Neural progenitor cell (in vitro differentiated cells): ENCODE results near the gene RINL. TPM values are rescaled to one million over a fixed set of nuclear protein-coding genes. Genes with fewer than 3 reads are reported as not detected.
"Not testable (repeated sequence)": the region's sequence is repeated elsewhere in the genome, so short reads cannot be mapped to it uniquely, and the experiment has no call there.

Experiments used
- DNase-seq: peaks from one replicate; pipeline ENCODE4 v3.0.0-alpha.2; 2016; ENCODE audit warnings: low spot score
- H2AFZ ChIP-seq: fragments of 200-600 bp; sonication (generic); replicated peaks from 2 replicates; pipeline ENCODE4 v1.6.1; 2016; ENCODE audit warnings: antibody characterized with exemption
- H3F3A ChIP-seq: fragments of 200-600 bp; sonication (generic); 2 replicates; pipeline ENCODE4 v1.6.1; 2016; ENCODE audit warnings: antibody characterized with exemption, low read depth
- H3K27ac ChIP-seq: fragments of 200-600 bp; sonication (generic); 2 replicates; pipeline ENCODE4 v1.5.1; 2016; ENCODE audit warnings: mild to moderate bottlenecking
- H3K27me3 ChIP-seq: fragments of 200-600 bp; sonication (generic); 2 replicates; pipeline ENCODE4 v1.6.1; 2016; ENCODE audit warnings: mild to moderate bottlenecking, moderate library complexity
- H3K36me3 ChIP-seq: fragments of 200-600 bp; sonication (generic); 2 replicates; pipeline ENCODE4 v1.5.1; 2016
- H3K4me1 ChIP-seq: fragments of 200-600 bp; sonication (generic); 2 replicates; pipeline ENCODE4 v1.6.1; 2016; ENCODE audit warnings: mixed run types
- H3K4me2 ChIP-seq: fragments of 200-600 bp; sonication (generic); 2 replicates; pipeline ENCODE4 v1.6.1; 2016
- H3K4me3 ChIP-seq: fragments of 200-600 bp; sonication (generic); 2 replicates; pipeline ENCODE4 v1.5.1; 2016
- H3K79me2 ChIP-seq: fragments of 200-600 bp; sonication (generic); 2 replicates; pipeline ENCODE4 v1.6.1; 2016; ENCODE audit warnings: low read depth
- H3K9ac ChIP-seq: fragments of 200-600 bp; sonication (generic); 2 replicates; pipeline ENCODE4 v1.6.1; 2016
- H3K9me3 ChIP-seq: fragments of 200-600 bp; sonication (generic); 2 replicates; pipeline ENCODE4 v1.5.1; 2016; ENCODE audit warnings: low read depth
- H4K20me1 ChIP-seq: fragments of 200-600 bp; sonication (generic); 2 replicates; pipeline ENCODE4 v1.6.1; 2016; ENCODE audit warnings: low read depth
- H3K27ac Mint-ChIP-seq: 3 replicates; pipeline ENCODE4 v1.8.0; 2021; ENCODE audit warnings: mixed read lengths
- H3K27me3 Mint-ChIP-seq: 2 replicates; pipeline ENCODE4 v1.8.0; 2022; ENCODE audit warnings: low read depth, mild to moderate bottlenecking, inconsistent platforms, moderate library complexity, mixed read lengths; ENCODE audit not compliant: insufficient read depth
- H3K36me3 Mint-ChIP-seq: 3 replicates; pipeline ENCODE4 v1.8.0; 2021; ENCODE audit warnings: mixed read lengths
- H3K4me1 Mint-ChIP-seq: 3 replicates; pipeline ENCODE4 v1.8.0; 2021; ENCODE audit warnings: mixed read lengths
- H3K4me3 Mint-ChIP-seq: 3 replicates; pipeline ENCODE4 v1.8.0; 2021; ENCODE audit warnings: mild to moderate bottlenecking, moderate library complexity, mixed read lengths
- H3K9me3 Mint-ChIP-seq: 3 replicates; pipeline ENCODE4 v1.8.0; 2020; ENCODE audit warnings: mixed read lengths
- CTCF ChIP-seq: fragments of 200-600 bp; sonication (generic); IDR thresholded peaks from 2 replicates; pipeline ENCODE4 v1.5.1; 2017; ENCODE audit warnings: antibody characterized with exemption, mild to moderate bottlenecking
- EZH2 ChIP-seq: fragments of 200-600 bp; sonication (generic); IDR thresholded peaks from 2 replicates; pipeline ENCODE4 v1.6.1; 2017; ENCODE audit warnings: antibody characterized with exemption, mild to moderate bottlenecking, moderate library complexity
- EZH2phosphoT487 ChIP-seq: fragments of 200-600 bp; sonication (generic); IDR thresholded peaks from 2 replicates; pipeline ENCODE4 v1.6.1; 2017; ENCODE audit warnings: antibody characterized with exemption
- total RNA-seq: library from RNA; depleted of rRNA; stranded (reverse); fragments of >200 nt; gene quantifications from 2 replicates; pipeline ENCODE4 v1.2.3, GENCODE V29; 2015; ENCODE audit warnings: low replicate concordance

The RINL gene
- total RNA-seq, 1 donor from 2014 or later, result 5.4 TPM

DNA sequence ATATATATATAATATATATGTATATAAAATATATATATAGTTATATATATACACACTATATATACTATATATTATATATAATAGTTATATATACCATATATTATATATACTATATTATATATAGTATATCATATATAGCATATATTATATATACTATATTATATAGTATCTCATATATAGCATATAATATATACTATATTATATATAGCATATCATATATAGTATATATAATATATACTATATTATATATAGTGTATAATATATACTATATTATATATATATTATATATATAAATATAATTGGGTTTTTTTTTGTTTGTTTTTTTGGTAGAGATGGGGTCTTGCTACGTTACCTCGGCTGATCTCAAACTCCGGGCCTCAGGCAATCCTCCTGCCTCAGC, 16.7 kb downstream of the RINL start:
- H3K36me3 ChIP-seq, result no peaks in the 10 kb centered on the region
- peaks cover 4% of the 10 kb centered on the region for H3K27me3 Mint-ChIP-seq
- no peak overlapping the region for H3K27ac ChIP-seq
- TF ChIP-seq EZH2phosphoT487 (no peak), CTCF (no peak), EZH2 (no peak)
- no peaks in the 10 kb centered on the region for H4K20me1 ChIP-seq
- H3K36me3 Mint-ChIP-seq, result peaks cover 2% of the 10 kb centered on the region
- H3K27me3 ChIP-seq, result no peaks in the 10 kb centered on the region
- no peak overlapping the region for H3K27ac Mint-ChIP-seq
- H3K4me2 ChIP-seq, result no peak overlapping the region
- peaks cover 28% of the 10 kb centered on the region for H3K4me1 Mint-ChIP-seq
- peaks cover 19% of the 10 kb centered on the region for H3F3A ChIP-seq
- no peak overlapping the region for H3K4me3 Mint-ChIP-seq
- DNase-seq, result no peak
- H3K79me2 ChIP-seq, result no peaks in the 10 kb centered on the region
- no peak overlapping the region for H3K9ac ChIP-seq
- H3K4me3 ChIP-seq, result no peak overlapping the region
- no peaks in the 10 kb centered on the region for H3K9me3 ChIP-seq
- peaks cover 8% of the 10 kb centered on the region for H3K4me1 ChIP-seq
- H2AFZ ChIP-seq, result no peak overlapping the region
- peaks cover 8% of the 10 kb centered on the region for H3K9me3 Mint-ChIP-seq

GRCh38 chr19:38859631-38860204, 18.4 kb downstream of the RINL start:
- not testable (repeated sequence) for DNase-seq, H3K36me3 Mint-ChIP-seq, H3K27me3 ChIP-seq, H3K4me2 ChIP-seq, H3K79me2 ChIP-seq, H2AFZ ChIP-seq, H3K9ac ChIP-seq, H3K4me1 ChIP-seq, H3K27ac ChIP-seq, H3K36me3 ChIP-seq, H3K9me3 Mint-ChIP-seq, H3K9me3 ChIP-seq, H3K4me3 ChIP-seq, H4K20me1 ChIP-seq, H3K27me3 Mint-ChIP-seq
- H3F3A ChIP-seq, result peaks cover 19% of the 10 kb centered on the region
- peak overlapping the region; percentile 15 for H3K27ac Mint-ChIP-seq
- H3K4me1 Mint-ChIP-seq, result peaks cover 18% of the 10 kb centered on the region
- peak overlapping the region; percentile 48 for H3K4me3 Mint-ChIP-seq

DNA sequence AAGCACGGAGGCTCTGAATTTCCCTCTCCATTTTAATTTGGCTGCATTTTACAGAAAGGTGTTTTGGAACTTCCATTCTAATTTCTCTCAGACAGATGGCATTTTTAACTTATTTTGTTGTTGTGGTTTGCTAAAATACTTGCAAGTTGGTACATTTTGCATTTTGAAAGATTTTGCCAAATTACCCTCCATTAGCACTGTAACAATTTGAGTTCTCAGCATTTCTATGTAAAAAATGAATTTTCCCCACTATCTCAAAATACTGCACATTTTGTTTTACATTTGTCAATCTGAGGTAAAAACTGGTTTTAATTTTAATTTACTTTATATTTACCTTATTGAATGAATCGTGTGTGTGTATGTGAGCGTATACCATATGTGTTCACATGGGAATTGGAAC, 21.3 kb downstream of the RINL start:
- Mint-ChIP-seq H3K27me3 (peaks cover 4% of the 10 kb centered on the region), H3K36me3 (peaks cover 2% of the 10 kb centered on the region), H3K4me1 (peaks cover 30% of the 10 kb centered on the region), H3K9me3 (peaks cover 8% of the 10 kb centered on the region), H3K27ac (no peak overlapping the region), H3K4me3 (no peak overlapping the region)
- H3K27me3 ChIP-seq, result no peaks in the 10 kb centered on the region
- H3K27ac ChIP-seq, result no peak overlapping the region
- no peak overlapping the region for H3K4me3 ChIP-seq
- DNase-seq, result no peak
- H3K79me2 ChIP-seq, result no peaks in the 10 kb centered on the region
- peaks cover 8% of the 10 kb centered on the region for H3K4me1 ChIP-seq
- H3K9ac ChIP-seq, result no peak overlapping the region
- TF ChIP-seq EZH2phosphoT487, result no peak
- TF ChIP-seq EZH2, result no peak
- no peak for TF ChIP-seq CTCF
- peaks cover 24% of the 10 kb centered on the region for H3F3A ChIP-seq
- H3K9me3 ChIP-seq, result no peaks in the 10 kb centered on the region
- H3K36me3 ChIP-seq, result no peaks in the 10 kb centered on the region
- no peaks in the 10 kb centered on the region for H4K20me1 ChIP-seq
- H2AFZ ChIP-seq, result no peak overlapping the region
- H3K4me2 ChIP-seq, result no peak overlapping the region

DNA sequence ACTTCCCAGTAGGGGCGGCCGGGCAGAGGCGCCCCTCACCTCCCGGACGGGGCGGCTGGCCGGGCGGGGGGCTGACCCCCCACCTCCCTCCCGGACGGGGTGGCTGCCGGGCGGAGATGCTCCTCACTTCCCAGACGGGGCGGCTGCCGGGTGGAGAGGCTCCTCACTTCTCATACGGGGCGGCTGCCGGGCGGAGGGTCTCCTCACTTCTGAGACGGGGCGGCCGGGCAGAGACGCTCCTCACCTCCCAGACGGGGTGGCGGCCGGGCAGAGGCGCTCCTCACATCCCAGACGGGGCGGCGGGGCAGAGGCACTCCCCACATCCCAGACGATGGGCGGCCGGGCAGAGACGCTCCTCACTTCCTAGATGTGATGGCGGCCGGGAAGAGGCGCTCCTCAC, 22.3 kb downstream of the RINL start:
- not testable (repeated sequence) for H3K9me3 Mint-ChIP-seq, H3K27ac Mint-ChIP-seq, H3K27me3 Mint-ChIP-seq

DNA sequence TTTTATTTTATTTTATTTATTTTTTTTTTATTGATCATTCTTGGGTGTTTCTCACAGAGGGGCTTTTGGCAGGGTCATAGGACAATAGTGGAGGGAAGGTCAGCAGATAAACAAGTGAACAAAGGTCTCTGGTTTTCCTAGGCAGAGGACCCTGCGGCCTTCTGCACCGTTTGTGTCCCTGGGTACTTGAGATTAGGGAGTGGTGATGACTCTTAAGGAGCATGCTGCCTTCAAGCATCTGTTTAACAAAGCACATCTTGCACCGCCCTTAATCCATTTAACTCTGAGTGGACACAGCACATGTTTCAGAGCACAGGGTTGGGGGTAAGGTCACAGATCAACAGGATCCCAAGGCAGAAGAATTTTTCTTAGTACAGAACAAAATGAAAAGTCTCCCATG, 23.1 kb downstream of the RINL start:
- H3K4me3 Mint-ChIP-seq, result peak overlapping the region; percentile 46
- not testable (repeated sequence) for H3K9ac ChIP-seq, H3K36me3 Mint-ChIP-seq, H3K9me3 ChIP-seq, H3K4me2 ChIP-seq, H3K9me3 Mint-ChIP-seq, H2AFZ ChIP-seq, H3K27ac ChIP-seq, H3K4me3 ChIP-seq, H3K79me2 ChIP-seq, H3K4me1 ChIP-seq, H4K20me1 ChIP-seq, DNase-seq, H3K27me3 ChIP-seq, H3K36me3 ChIP-seq
- peaks cover 35% of the 10 kb centered on the region for H3K4me1 Mint-ChIP-seq
- peaks cover 28% of the 10 kb centered on the region for H3F3A ChIP-seq
- peaks cover 10% of the 10 kb centered on the region for H3K27me3 Mint-ChIP-seq
- H3K27ac Mint-ChIP-seq, result peak overlapping the region; percentile 76

More for the DNA sequence above, 22.3 kb downstream of the RINL start:
- peaks cover 31% of the 10 kb centered on the region for H3F3A ChIP-seq
- H2AFZ ChIP-seq, H4K20me1 ChIP-seq, H3K9me3 ChIP-seq, H3K36me3 ChIP-seq, H3K4me3 Mint-ChIP-seq, H3K4me2 ChIP-seq, H3K27me3 ChIP-seq, H3K36me3 Mint-ChIP-seq, H3K79me2 ChIP-seq, H3K27ac ChIP-seq, DNase-seq, H3K9ac ChIP-seq, H3K4me3 ChIP-seq: not testable (repeated sequence)
- peaks cover 13% of the 10 kb centered on the region for H3K4me1 ChIP-seq
- H3K4me1 Mint-ChIP-seq, result peaks cover 35% of the 10 kb centered on the region
